SHP77 (cell line): ENCODE measurements around the gene PRICKLE2.
"Not testable (repeated sequence)": the region's sequence is repeated elsewhere in the genome, so short reads cannot be mapped to it uniquely, and the experiment has no call there.

ENCODE experiments used
- DNase-seq, 2 experiments: peaks; one replicate each; lab custom pipeline; 2025; lab: John Stamatoyannopoulos, UW

Gene PRICKLE2

GRCh38 chr3:64095802-64096201 lies 129.5 kb downstream of the PRICKLE2 start:
- no peak for DNase-seq

GRCh38 chr3:64094713-64095079 lies 130.6 kb downstream of the PRICKLE2 start:
- no peak for DNase-seq

GRCh38 chr3:64093825-64094712 lies 131.2 kb downstream of the PRICKLE2 start:
- DNase-seq = no peak

- no peak for DNase-seq
Observed at GRCh38 chr3:64093211-64093610, 132.1 kb downstream of the PRICKLE2 start.

- no peak for DNase-seq
Observed at GRCh38 chr3:64091501-64091900, 133.8 kb downstream of the PRICKLE2 start.

- not testable (repeated sequence) for DNase-seq
Observed at GRCh38 chr3:64089386-64089785, 135.9 kb downstream of the PRICKLE2 start.

GRCh38 chr3:64088408-64089205 lies 136.7 kb downstream of the PRICKLE2 start:
- DNase-seq = no peak

- no peak for DNase-seq
Observed at GRCh38 chr3:64086479-64087252, 138.6 kb downstream of the PRICKLE2 start.

GRCh38 chr3:64084640-64085039 lies 140.6 kb downstream of the PRICKLE2 start:
- no peak for DNase-seq

GRCh38 chr3:64083575-64083974 lies 141.7 kb downstream of the PRICKLE2 start:
- DNase-seq = no peak

GRCh38 chr3:64082961-64083541 lies 142.2 kb downstream of the PRICKLE2 start:
- DNase-seq = no peak

GRCh38 chr3:64082411-64082810 lies 142.9 kb downstream of the PRICKLE2 start:
- DNase-seq = no peak

- no peak for DNase-seq
Observed at GRCh38 chr3:64081235-64081630, 144.0 kb downstream of the PRICKLE2 start.

GRCh38 chr3:64080616-64081234 lies 144.5 kb downstream of the PRICKLE2 start:
- DNase-seq = no peak

- DNase-seq = no peak
Observed at GRCh38 chr3:64079369-64080150, 145.7 kb downstream of the PRICKLE2 start.

- DNase-seq = no peak
Observed at GRCh38 chr3:64078966-64079365, 146.3 kb downstream of the PRICKLE2 start.

- no peak for DNase-seq
Observed at GRCh38 chr3:64074895-64075679, 150.2 kb downstream of the PRICKLE2 start.

- no peak for DNase-seq
Observed at GRCh38 chr3:64074060-64074459, 151.2 kb downstream of the PRICKLE2 start.

- DNase-seq = no peak
Observed at GRCh38 chr3:64073158-64073761, 152.0 kb downstream of the PRICKLE2 start.
